Measurements from ENCODE around the gene TLE6. TPM values are rescaled to one million over a fixed set of nuclear protein-coding genes. Genes with fewer than 3 reads are reported as not detected.

The TLE6 gene
- total and polyA plus RNA-seq, 11 donors = 0.21 to 1.4 (median 0.69) TPM; not detected in 1

DNA sequence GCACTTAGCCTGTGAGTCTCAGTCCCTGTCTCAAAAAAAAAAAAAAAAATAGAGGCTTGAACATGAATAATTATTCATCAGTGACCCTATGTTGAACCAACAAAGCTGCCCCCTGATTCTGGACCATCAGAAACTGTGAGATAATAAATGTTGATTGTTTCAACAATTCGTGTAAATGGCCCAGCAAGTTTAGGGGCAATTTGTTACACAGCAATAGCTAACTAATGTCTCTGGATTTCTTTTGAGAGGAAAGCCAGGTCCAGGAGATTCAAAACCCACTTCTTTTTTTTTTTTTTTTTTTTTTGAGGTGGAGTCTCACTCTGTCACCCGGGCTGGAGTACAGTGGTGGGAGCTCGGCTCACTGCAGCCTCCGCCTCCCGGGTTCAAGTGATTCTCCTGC, 12.5 kb upstream of the TLE6 start:
- Histone ChIP-seq H3K4me3 (no peak overlapping the region), H3K27me3 (no peaks in the 10 kb centered on the region), H3K4me1 (peaks cover 0 to 23% (median 17%) of the 10 kb centered on the region in 12 donors), H3K27ac (no peak overlapping the region), H3K9me3 (no peaks in the 10 kb centered on the region), H3K36me3 (no peaks in the 10 kb centered on the region)
- DNase-seq = no peak
- no peak for ATAC-seq
- 94 to 98% (median 96%) methylated on average over 5 of the region's 5 CpGs for WGBS, 4 donors
- TF ChIP-seq, protein P1, sequence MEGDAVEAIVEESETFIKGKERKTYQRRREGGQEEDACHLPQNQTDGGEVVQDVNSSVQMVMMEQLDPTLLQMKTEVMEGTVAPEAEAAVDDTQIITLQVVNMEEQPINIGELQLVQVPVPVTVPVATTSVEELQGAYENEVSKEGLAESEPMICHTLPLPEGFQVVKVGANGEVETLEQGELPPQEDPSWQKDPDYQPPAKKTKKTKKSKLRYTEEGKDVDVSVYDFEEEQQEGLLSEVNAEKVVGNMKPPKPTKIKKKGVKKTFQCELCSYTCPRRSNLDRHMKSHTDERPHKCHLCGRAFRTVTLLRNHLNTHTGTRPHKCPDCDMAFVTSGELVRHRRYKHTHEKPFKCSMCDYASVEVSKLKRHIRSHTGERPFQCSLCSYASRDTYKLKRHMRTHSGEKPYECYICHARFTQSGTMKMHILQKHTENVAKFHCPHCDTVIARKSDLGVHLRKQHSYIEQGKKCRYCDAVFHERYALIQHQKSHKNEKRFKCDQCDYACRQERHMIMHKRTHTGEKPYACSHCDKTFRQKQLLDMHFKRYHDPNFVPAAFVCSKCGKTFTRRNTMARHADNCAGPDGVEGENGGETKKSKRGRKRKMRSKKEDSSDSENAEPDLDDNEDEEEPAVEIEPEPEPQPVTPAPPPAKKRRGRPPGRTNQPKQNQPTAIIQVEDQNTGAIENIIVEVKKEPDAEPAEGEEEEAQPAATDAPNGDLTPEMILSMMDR (IDR thresholded peaks at IDR 0.05) = no peak
- TF ChIP-seq POLR2A (IDR thresholded peaks at IDR 0.05) = no peak
- intact Hi-C loops (cut with DNase I) = loop anchor here in 6 of 10 donors (2.0 to 10.0 kb wide), 7 partner anchors 62 to 198 kb away; partner anchors contain the start of gene TLE2 (in 1 of the 6)

DNA sequence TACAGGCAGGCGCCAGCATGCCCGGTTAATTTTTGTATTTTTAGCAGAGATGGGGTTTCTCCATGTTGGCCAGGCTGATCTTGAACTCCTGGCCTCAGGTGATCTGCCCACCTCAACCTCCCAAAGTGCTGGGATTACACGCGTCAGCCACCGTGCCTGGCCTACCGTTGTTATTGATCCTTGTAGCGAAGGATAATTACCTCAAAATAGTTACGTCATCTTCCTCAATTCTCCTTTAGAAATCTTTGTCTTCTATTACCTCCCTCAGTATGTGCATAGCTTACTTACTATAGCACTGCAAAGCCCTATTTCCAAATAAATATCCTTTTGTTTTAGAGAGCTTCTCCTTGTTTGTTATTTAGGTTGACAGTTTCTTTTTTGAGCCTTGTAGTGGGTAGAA, 9.4 kb upstream of the TLE6 start:
- Histone ChIP-seq H3K4me3 (no peak overlapping the region), H3K27me3 (no peaks in the 10 kb centered on the region), H3K4me1 (peaks cover 0 to 50% (median 38%) of the 10 kb centered on the region in 12 donors), H3K9me3 (no peaks in the 10 kb centered on the region), H3K36me3 (no peaks in the 10 kb centered on the region), H3K27ac (peak overlapping the region in 2 of 12 donors; percentile 39 to 73)
- 79 to 90% (median 87%) methylated on average over 8 of the region's 8 CpGs for WGBS, 4 donors
- no peak for TF ChIP-seq POLR2A (IDR thresholded peaks at IDR 0.05)
- TF ChIP-seq, protein P1 (IDR thresholded peaks at IDR 0.05) = no peak
- ATAC-seq (no peak), DNase-seq (no peak)
- intact Hi-C loops (cut with DNase I) = loop anchor here in 2 of 10 donors (5.0 to 10.0 kb wide), 2 partner anchors 59 to 107 kb away; partner anchors contain the start of gene TLE2 (in 1 of the 2)

DNA sequence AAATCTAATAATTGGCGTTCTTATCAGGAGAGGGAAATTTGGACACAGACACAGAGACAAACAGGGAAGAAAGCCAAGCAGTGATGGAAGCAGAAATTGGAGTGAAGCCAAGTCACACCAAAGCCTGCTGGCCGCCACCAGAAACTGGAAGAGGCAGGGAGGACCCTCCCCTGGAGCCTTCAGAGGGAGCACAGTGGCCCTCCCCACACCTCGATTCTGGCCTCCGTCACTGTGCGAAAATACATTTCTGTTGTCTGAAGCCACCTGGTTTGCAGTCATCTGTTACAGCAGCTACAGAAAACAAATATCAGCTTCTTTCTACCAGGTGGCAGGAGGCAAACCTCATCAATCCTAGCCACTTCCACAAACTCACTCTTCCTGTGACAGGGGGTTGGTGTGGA, 8.3 kb upstream of the TLE6 start:
- intact Hi-C loops (cut with DNase I) = loop anchor here in 2 of 10 donors (5.0 to 10.0 kb wide), 2 partner anchors 58 to 106 kb away; partner anchors contain the start of gene TLE2 (in 1 of the 2)
- H3K4me1 ChIP-seq = peaks cover 0 to 62% (median 46%) of the 10 kb centered on the region in 12 donors
- DNase-seq (peak in 4 of 5 donors; percentile 76 to 81 (median 79)), ATAC-seq (peak; percentile 52 to 75 (median 64))
- H3K36me3 ChIP-seq = no peaks in the 10 kb centered on the region
- no peaks in the 10 kb centered on the region for H3K27me3 ChIP-seq
- TF ChIP-seq, protein P1 (IDR thresholded peaks at IDR 0.05) = no peak
- TF ChIP-seq POLR2A (IDR thresholded peaks at IDR 0.05) = peak in 1 of 2 donors; percentile 20
- WGBS, 4 donors = 7 to 19% (median 7%) methylated on average over 5 of the region's 5 CpGs
- peak overlapping the region in 4 of 12 donors; percentile 5 to 11 (median 10) for H3K4me3 ChIP-seq
- H3K27ac ChIP-seq = peak overlapping the region; percentile 19 to 78 (median 68)
- H3K9me3 ChIP-seq = no peaks in the 10 kb centered on the region

DNA sequence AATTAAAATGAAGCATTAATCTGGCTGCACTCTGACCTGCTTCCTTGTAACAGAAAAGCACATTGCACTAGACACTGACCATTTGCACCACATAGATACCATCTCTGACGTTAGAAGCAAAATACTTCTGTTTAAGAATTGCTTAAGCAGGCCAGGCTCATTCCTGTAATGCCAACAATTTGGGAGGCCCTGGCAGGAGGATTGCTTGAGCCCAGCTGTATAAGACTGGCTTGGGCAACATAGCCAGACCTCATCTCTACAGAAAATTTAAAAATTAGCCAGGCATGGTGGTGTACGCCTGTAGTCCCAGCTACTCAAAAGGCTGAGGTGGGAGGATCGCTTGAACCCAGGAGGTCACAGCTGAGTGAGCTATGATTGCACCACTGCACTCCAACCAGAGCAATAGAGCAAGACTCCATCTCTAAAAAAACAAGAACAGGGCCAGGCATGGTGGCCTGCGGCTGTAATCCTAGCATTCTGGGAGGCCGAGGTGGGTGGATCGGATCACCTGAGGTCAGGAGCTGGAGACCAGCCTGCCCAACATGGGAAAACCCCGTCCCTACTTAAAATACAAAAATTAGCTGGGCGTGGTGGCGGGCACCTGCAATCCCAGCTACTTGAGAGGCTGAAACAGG, 7.0 kb upstream of the TLE6 start:
- intact Hi-C loops (cut with DNase I) = loop anchor here in 1 of 10 donors (5.0 kb wide), 1 partner anchor 72 kb away; no protein-coding TSS in a partner anchor
- H3K9me3 ChIP-seq = no peaks in the 10 kb centered on the region
- no peaks in the 10 kb centered on the region for H3K36me3 ChIP-seq
- DNase-seq (no peak), ATAC-seq (peak in 2 of 4 donors; percentile 3 to 4)
- peak overlapping the region; percentile 65 to 93 (median 84) for H3K27ac ChIP-seq
- peaks cover 5 to 72% (median 58%) of the 10 kb centered on the region in 12 donors for H3K4me1 ChIP-seq
- no peak for TF ChIP-seq POLR2A (IDR thresholded peaks at IDR 0.05)
- TF ChIP-seq, protein P1 (IDR thresholded peaks at IDR 0.05) = no peak
- H3K27me3 ChIP-seq = no peaks in the 10 kb centered on the region
- H3K4me3 ChIP-seq = no peak overlapping the region
- 74 to 83% (median 81%) methylated on average over 9 of the region's 9 CpGs for WGBS, 4 donors
